LoVo (cell line): ENCODE results near the gene TMEM125.
A peak's percentile ranks its signal among the peaks of the same experiment; 100 is the strongest.

Experiments
- DNase-seq: peaks from one replicate; pipeline ENCODE4 v3.0.0-alpha.2; 2016; ENCODE audit warnings: low spot score

Gene TMEM125

GRCh38 chr1:43274125-43274803 is 4.5 kb downstream of the TMEM125 start:
- no peak for DNase-seq

GRCh38 chr1:43274804-43275180 is 5.0 kb downstream of the TMEM125 start:
- DNase-seq, result no peak

- no peak for DNase-seq
Observed at GRCh38 chr1:43275826-43276620, 6.2 kb downstream of the TMEM125 start.

DNA sequence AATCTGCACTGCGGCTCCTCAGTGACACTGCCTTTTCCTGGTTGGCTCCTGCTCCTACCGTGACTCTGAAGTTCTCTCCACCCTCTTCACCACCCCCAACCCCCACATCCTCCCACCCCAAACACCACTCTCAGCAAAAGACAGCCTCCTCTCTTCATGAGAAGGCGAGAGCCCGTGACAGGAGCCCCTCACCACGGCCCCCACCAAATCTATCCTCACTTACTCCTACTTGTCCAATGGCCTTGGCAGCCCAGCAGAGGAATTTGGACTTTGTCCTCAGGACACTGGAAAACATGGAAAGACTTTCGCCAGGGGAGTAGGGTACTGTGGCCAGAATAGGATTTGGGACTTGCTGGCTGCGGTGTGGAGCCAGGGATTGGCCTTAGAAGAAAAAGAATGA is 6.9 kb downstream of the TMEM125 start:
- no peak for DNase-seq

- DNase-seq, result no peak
Observed at GRCh38 chr1:43277116-43277876, 7.5 kb downstream of the TMEM125 start.

DNA sequence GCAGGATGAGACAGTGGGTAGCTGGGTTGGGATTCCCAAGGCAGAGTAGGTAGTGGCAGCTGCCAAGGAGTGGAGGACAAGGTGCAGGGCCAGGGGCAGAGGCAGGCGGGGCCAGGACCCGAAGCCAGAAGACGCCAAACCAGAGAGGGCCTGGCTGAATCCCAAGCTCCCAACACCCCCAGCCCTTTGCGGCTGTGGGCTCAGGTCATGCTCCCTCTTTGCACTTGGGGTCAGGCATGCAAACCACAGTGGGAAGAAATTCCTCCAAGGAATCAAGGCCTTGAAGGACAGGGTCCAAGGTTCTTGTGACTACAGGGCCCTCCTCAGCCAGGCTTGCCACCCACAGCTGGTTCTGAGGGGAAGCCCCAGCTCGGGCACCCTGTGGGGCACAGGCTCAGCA is 9.4 kb downstream of the TMEM125 start:
- no peak for DNase-seq

DNA sequence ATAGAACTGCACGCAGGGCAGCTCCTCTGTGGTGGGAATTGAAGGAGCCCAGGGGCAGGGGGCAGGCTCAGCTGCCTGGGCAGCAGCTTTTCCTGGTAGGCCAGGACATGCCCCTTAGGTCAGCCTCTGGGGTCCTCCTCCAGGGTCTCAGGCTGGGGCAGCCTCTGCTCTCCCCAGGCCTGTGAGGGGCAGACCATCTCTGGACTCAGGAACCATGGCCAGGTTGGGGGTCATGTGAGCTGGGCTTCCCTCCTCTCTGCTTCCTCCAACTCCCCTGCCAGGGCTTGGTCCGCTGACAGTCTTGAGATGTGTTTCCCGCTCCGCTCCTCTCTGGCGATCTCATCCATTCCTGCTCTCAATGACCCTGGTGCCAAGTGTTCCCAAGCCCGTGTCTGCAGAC is 9.9 kb downstream of the TMEM125 start:
- no peak for DNase-seq

DNA sequence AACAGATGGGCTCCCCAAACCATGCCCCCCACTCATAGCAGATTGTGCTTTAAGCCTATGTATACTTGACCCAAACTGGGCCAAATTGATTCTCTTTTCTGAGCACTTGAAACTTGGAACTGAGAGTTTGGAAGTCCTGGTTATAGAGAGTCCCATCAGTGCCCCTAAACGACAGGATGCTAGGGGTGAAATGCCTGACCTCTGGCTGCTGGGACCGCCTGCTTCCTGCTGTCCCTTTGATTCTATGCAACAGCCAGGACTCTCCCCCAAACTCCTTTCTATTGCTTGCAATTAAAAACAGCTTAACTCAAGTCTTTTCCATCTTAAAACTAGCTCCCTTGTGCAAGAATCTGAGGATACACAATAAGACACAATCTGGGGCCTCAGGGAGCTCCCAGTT is 10.9 kb downstream of the TMEM125 start:
- no peak for DNase-seq

GRCh38 chr1:43282220-43283195 is 12.7 kb downstream of the TMEM125 start:
- no peak for DNase-seq

DNA sequence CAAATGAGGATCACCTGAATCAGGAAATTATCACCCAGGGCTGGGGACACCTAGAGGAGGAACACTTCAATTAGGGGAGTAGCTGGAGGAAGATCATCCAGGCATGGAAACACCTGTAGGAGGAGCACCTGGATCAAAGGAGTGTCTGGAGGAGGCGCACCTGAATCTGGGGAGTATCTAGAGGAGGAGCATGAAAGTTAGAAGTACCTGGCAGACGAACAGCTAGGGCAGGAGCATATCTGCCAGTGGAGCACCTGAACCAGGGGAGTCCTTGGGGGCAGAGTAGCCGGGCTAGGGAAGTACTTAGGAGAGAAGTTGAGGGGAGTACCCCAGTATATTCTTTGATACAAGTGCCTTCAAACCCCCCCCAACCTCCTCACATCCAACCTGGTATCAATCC is 14.3 kb downstream of the TMEM125 start:
- DNase-seq, result no peak

- no peak for DNase-seq
Observed at GRCh38 chr1:43284546-43285110, 14.8 kb downstream of the TMEM125 start.

DNA sequence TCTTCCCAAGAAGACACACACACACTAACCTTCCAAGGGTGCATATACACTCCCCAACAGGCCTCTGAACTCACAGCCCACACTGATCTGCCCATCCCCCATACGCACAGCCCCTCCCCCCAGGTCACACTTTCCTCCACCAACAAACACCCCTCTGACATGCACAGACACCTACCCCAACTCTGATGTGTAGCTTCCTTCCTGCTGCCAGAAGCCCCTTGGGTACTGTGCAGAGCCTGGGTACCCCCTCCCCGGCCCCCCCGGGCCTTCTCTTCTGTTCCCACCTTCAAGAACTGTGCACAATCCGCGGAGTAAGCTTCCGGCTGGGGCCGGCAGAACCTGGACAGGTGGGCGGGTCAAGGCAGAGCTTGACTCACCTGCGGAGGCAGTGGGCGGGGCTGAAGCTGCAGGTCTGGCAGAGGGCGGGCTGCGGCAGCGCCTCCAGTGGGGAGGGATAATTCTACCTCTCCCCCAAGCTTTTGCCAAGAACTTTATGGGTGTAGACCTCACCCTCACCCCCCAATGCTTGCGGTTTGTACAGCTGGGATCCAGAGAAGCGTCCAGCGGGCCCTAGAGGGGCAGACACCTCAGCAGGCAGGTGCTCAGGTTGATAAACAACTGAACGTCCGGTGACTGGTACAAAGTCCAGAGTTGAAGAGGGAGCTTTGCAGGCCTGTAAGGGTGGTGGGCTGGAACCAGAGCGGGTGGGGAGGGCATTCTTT is 15.6 kb downstream of the TMEM125 start, which contains the start of gene C1orf210:
TSS of gene C1orf210 (minus strand) at position 313 of the 722 bp plus-strand sequence. CDS start 2,311 bp downstream, outside the sequence.
- peak; percentile 89 for DNase-seq

DNA sequence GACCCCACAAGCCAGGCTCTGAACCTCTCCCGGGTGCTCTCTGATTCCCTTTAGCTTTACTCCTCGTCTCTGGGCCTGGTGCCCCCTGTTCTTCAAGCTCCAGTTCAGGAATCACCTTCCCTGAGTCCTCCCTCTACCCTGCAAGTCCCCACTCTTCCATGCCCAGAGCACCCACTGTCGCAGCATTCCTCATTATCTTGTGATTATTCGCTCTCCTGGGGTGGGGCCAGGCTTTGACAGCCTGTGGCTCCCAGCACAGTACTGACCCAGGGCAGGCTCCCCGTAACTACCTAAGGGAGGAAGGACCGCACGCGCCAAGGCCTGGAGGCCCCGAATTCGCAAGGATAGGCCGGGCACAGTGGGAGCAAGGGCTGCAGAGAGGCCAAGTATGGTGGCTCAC is 16.3 kb downstream of the TMEM125 start:
- no peak for DNase-seq

- DNase-seq, result no peak
Observed at GRCh38 chr1:43286533-43286932, 16.8 kb downstream of the TMEM125 start.

DNA sequence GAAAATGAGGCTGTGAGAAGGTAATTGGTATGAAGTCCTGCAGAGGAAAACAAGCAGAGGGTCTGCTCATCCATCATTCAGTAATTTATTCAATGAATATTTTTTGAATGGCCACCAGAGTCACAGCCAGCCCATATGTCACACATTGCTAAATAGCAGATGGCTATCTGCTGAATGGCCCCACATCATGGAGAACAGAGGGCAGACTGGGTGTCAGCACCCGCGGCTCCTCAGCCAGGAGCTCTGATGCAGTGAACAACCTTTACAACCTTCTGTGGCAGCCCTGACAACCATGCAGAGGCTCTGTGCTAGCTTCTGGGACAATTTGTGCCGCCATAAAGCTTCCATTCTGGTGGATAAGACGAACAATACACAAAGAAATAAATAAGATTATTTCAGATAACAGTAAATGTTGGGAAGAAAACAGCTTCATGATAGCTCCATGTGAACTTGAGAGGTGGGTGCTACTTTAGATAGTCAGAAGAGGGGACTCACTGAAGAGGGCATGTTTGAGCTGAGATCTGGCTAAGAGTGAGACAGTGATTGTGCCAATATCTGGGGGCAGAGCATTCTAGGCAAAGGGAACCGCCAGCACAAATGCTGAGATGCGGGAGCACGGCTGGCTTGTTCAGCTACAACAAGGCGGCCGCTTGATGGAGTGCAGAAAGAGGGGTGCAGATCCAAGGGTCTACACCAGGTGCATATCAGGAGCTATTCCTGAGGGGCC is 18.4 kb downstream of the TMEM125 start:
- DNase-seq, result no peak

GRCh38 chr1:43288785-43289706 is 19.3 kb downstream of the TMEM125 start:
- DNase-seq, result no peak

- DNase-seq, result no peak
Observed at GRCh38 chr1:43292216-43292615, 22.4 kb downstream of the TMEM125 start.

DNA sequence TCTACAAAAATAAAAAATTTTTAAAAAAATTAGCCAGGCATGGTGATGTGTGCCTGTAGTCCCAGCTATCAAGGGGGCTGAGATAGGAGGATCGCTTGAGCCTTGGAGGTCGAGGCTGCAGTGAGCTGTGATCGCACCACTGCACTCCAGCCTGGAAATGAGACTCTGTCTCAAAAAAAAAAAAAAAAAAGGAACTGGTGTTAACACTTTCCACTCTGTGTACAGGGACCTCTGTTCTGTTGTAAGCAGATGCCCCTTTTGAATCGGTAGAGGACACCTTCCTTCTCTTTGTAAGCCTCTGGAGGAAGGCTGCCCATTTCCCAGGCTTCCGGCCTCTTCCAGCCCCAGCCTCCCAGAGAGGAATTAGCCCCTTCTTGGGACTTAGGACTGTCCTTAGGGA is 22.9 kb downstream of the TMEM125 start:
- no peak for DNase-seq

DNA sequence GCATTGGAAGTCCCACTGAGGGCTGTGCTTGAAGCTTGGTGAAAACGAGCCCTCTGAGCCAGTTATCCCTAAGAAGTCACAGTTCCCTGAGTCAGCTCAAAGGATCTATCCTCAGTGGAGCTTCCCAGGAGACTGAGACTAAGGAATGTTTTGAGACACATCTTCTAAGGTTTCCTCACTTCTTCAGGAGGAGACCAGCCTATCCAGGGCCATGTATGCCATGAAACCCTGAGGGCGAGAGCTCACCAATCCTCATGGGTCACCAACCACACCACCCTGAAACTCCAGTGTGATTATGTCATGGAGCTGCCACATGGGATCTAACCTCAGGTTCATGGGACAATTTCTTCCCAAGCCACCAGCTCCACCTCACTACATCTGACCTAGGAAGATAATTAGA is 23.4 kb downstream of the TMEM125 start:
- no peak for DNase-seq
